Sigmoid colon (tissue), 4 donors: Measurements from ENCODE around the gene KLC4.

Experiments used
- EP300 ChIP-seq, 4 donors: sonication (generic); formaldehyde crosslinking; IDR thresholded peaks; one replicate each; pipeline ENCODE4 v1.6.1; 2017; ENCODE audit warnings: antibody characterized with exemption in 4 of 4
- POLR2A ChIP-seq, 2 donors: fragments of 450-650 bp; IDR thresholded peaks; one replicate each; pipeline ENCODE4 v1.6.1; 2016; ENCODE audit warnings: antibody characterized with exemption in 2 of 2, mild to moderate bottlenecking in 2 of 2, moderate library complexity in 2 of 2

DNA sequence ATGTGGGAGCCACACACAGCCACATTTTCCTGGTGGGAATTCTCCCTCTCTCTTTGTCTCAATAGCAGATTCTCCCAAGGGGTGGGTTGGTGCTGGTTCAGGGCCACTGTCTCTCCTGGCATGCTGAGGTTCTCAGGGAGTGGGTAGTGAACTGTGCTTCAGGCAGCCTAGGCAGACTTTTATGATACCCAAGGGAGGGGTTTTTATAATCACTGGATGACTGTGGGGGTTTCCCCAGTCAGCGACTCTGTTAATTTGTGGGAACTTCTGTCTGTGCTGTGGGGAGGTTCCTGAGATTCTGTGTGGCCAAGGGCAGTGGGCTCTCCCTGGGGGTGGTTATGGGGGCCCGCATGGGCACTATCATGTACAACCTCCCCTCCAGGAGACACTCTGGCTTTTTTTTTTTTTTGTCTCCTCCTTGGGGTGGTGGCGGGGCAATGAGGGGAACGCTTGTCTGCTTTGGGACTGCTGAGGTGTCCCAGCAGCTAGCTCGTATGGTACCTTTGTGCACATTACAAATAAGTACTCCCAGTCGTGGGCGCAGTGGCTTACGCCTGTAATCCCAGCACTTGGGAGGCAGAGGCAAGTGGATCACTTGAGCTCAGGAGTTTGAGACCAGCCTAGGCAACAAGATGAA, 26.7 kb downstream of the KLC4 start:
- TF ChIP-seq EP300 (IDR thresholded peaks at IDR 0.05) (no peak), POLR2A (IDR thresholded peaks at IDR 0.05) (no peak)
